Large intestine (tissue), 3 donors: ENCODE measurements around the gene LHX3. TPM values are rescaled to one million over a fixed set of nuclear protein-coding genes. Genes with fewer than 3 reads are reported as not detected.

ENCODE experiments used
- DNase-seq, 2 donors: peaks; one replicate each; pipeline versions ENCODE4 v3.0.0 to v3.0.0-alpha.2; 2013
- H3K27ac ChIP-seq: one replicate; pipeline ENCODE4 v1.5.1; 2013; ENCODE audit warnings: low read length
- H3K27me3 ChIP-seq: 2 replicates; pipeline ENCODE4 v1.6.1; 2013; ENCODE audit warnings: low read length; ENCODE audit not compliant: control insufficient read depth, insufficient read depth
- H3K36me3 ChIP-seq: 2 replicates; pipeline ENCODE4 v1.6.1; 2013; ENCODE audit warnings: low read length; ENCODE audit not compliant: control insufficient read depth, insufficient read depth
- H3K4me1 ChIP-seq: one replicate; pipeline ENCODE4 v1.6.1; 2013; ENCODE audit warnings: low read length; ENCODE audit not compliant: control insufficient read depth, insufficient read depth
- H3K4me3 ChIP-seq: one replicate; pipeline ENCODE4 v1.5.1; 2013; ENCODE audit warnings: low read length
- H3K9me3 ChIP-seq: one replicate; pipeline ENCODE4 v1.6.1; 2013; ENCODE audit warnings: mild to moderate bottlenecking, low read depth, low read length, moderate library complexity; ENCODE audit not compliant: control insufficient read depth
- WGBS: methylation state at CpG from one replicate; pipeline ENCODE4 v1.1.5; 2013; ENCODE audit warnings: low lambda C conversion rate; ENCODE audit not compliant: insufficient coverage; 5-methylcytosine and 5-hydroxymethylcytosine counted together
- polyA plus RNA-seq: library from polyadenylated mRNA; unstranded; fragments of 120-200 nt; gene quantifications from one replicate; pipeline ENCODE4 v1.2.1, GENCODE V29; 2013

LHX3 gene
- polyA plus RNA-seq, 1 donor, result not detected

- Histone ChIP-seq H3K27ac (no peak overlapping the region), H3K27me3 (peaks cover 21% of the 10 kb centered on the region)
- no CpG with 5 or more reads among the region's 19 CpGs for WGBS
Observed at GRCh38 chr9:136185066-136185465, 19.9 kb downstream of the LHX3 start.

GRCh38 chr9:136182850-136183422 lies 22.0 kb downstream of the LHX3 start:
- Histone ChIP-seq H3K36me3 (no peaks in the 10 kb centered on the region), H3K9me3 (no peaks in the 10 kb centered on the region)
- no CpG with 5 or more reads among the region's 18 CpGs for WGBS

More at GRCh38 chr9:136185066-136185465, 19.9 kb downstream of the LHX3 start:
- Histone ChIP-seq H3K9me3 (no peaks in the 10 kb centered on the region), H3K36me3 (no peaks in the 10 kb centered on the region), H3K4me3 (no peak overlapping the region), H3K4me1 (peaks cover 12% of the 10 kb centered on the region)
- no peak for DNase-seq

DNA sequence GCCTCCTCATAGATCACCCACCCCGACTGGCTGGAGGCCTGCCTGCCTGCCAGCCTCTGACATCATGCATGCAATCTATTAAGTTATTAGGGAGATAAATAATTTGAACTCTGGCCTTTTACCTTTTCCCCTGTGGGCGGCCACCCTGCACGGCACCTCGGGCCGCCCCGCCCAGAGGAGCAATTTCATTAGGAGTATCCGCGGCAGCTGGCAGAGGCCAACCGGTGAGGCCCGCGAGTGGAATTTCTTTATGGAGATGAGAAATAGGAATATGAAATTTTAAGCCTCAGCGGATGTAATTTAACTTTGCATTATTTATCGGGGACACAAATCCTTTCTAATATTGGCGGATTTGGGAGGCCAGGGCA lies 22.5 kb downstream of the LHX3 start:
- no CpG with 5 or more reads among the region's 14 CpGs for WGBS
- H3K9me3 ChIP-seq, result no peaks in the 10 kb centered on the region
- H3K4me1 ChIP-seq, result peaks cover 11% of the 10 kb centered on the region
- no peak overlapping the region for H3K4me3 ChIP-seq
- DNase-seq, result peak in 1 of 2 donors; percentile 30
- no peaks in the 10 kb centered on the region for H3K36me3 ChIP-seq
- H3K27me3 ChIP-seq, result peaks cover 1% of the 10 kb centered on the region
- H3K27ac ChIP-seq, result no peak overlapping the region

More at GRCh38 chr9:136182850-136183422, 22.0 kb downstream of the LHX3 start:
- H3K27ac ChIP-seq, result no peak overlapping the region
- peaks cover 11% of the 10 kb centered on the region for H3K4me1 ChIP-seq
- DNase-seq, result no peak
- H3K4me3 ChIP-seq, result no peak overlapping the region
- peaks cover 7% of the 10 kb centered on the region for H3K27me3 ChIP-seq

- no peaks in the 10 kb centered on the region for H3K27me3 ChIP-seq
Observed at GRCh38 chr9:136181784-136182419, 23.0 kb downstream of the LHX3 start.

GRCh38 chr9:136180586-136180985 lies 24.3 kb downstream of the LHX3 start:
- DNase-seq, result no peak
- Histone ChIP-seq H3K4me3 (no peak overlapping the region), H3K36me3 (no peaks in the 10 kb centered on the region), H3K9me3 (no peaks in the 10 kb centered on the region), H3K27ac (no peak overlapping the region), H3K27me3 (no peaks in the 10 kb centered on the region), H3K4me1 (peaks cover 11% of the 10 kb centered on the region)
- no CpG with 5 or more reads among the region's 11 CpGs for WGBS

More at GRCh38 chr9:136181784-136182419, 23.0 kb downstream of the LHX3 start:
- no CpG with 5 or more reads among the region's 8 CpGs for WGBS
- Histone ChIP-seq H3K36me3 (no peaks in the 10 kb centered on the region), H3K4me3 (no peak overlapping the region), H3K27ac (no peak overlapping the region), H3K4me1 (peaks cover 11% of the 10 kb centered on the region), H3K9me3 (no peaks in the 10 kb centered on the region)
- DNase-seq, result peak in 1 of 2 donors; percentile 17

DNA sequence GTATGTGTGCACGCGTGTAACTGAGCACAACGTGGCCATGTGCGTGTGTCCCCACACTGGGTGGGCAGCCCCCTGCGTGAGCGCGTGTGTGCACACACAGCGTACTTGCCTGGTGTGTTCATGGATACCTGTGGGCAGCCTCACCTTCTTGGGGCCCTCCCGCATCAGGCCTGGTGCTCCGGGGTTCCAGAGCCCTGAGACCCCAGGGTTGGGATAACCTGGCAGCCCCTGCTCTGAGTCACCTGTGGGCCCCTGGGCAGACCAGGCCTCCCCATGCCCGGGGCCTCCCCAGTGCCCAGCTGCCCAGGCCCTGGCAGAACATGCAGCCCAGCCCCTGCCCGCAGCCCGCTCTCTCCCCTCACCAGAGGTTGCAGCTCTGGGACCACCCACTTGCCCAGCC lies 25.2 kb downstream of the LHX3 start:
- Histone ChIP-seq H3K27me3 (no peaks in the 10 kb centered on the region), H3K36me3 (no peaks in the 10 kb centered on the region), H3K4me1 (peaks cover 11% of the 10 kb centered on the region), H3K27ac (no peak overlapping the region), H3K9me3 (no peaks in the 10 kb centered on the region), H3K4me3 (no peak overlapping the region)
- DNase-seq, result no peak
- WGBS, result no CpG with 5 or more reads among the region's 13 CpGs

- no peak overlapping the region for H3K27ac ChIP-seq
- H3K27me3 ChIP-seq, result no peaks in the 10 kb centered on the region
- WGBS, result 14% methylated on average over 1 of the region's 12 CpGs
Observed at GRCh38 chr9:136179101-136179616, 25.8 kb downstream of the LHX3 start.

DNA sequence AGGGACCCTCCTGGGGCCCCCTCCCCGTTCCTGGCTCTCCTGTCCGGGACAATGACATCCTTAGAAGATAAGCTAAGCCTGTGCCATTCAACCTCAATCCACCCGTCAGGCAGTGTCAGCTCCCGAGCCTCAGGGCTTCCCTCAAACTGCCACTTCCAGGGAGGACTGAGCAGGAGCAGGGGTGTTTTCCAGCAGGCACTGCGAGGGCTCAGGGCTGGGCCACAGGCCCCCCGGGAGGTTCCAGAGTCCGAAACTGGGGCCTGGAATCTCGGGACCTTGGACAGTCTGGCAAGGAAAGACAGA lies 26.2 kb downstream of the LHX3 start:
- H3K4me3 ChIP-seq, result no peak overlapping the region
- WGBS, result no CpG with 5 or more reads among the region's 8 CpGs
- H3K27me3 ChIP-seq, result no peaks in the 10 kb centered on the region

More at GRCh38 chr9:136179101-136179616, 25.8 kb downstream of the LHX3 start:
- peak in 1 of 2 donors; percentile 15 for DNase-seq
- Histone ChIP-seq H3K36me3 (no peaks in the 10 kb centered on the region), H3K4me1 (peaks cover 11% of the 10 kb centered on the region), H3K4me3 (no peak overlapping the region), H3K9me3 (no peaks in the 10 kb centered on the region)

GRCh38 chr9:136178061-136178772 lies 26.7 kb downstream of the LHX3 start:
- Histone ChIP-seq H3K27me3 (no peaks in the 10 kb centered on the region), H3K4me3 (no peak overlapping the region), H3K4me1 (peaks cover 11% of the 10 kb centered on the region), H3K36me3 (no peaks in the 10 kb centered on the region), H3K9me3 (no peaks in the 10 kb centered on the region), H3K27ac (no peak overlapping the region)
- DNase-seq, result no peak
- no CpG with 5 or more reads among the region's 21 CpGs for WGBS

More for the DNA sequence above, 26.2 kb downstream of the LHX3 start:
- Histone ChIP-seq H3K27ac (no peak overlapping the region), H3K9me3 (no peaks in the 10 kb centered on the region), H3K4me1 (peaks cover 11% of the 10 kb centered on the region), H3K36me3 (no peaks in the 10 kb centered on the region)
- peak in 1 of 2 donors; percentile 27 for DNase-seq

GRCh38 chr9:136177224-136177623 lies 27.7 kb downstream of the LHX3 start:
- Histone ChIP-seq H3K27ac (no peak overlapping the region), H3K36me3 (no peaks in the 10 kb centered on the region), H3K9me3 (no peaks in the 10 kb centered on the region), H3K4me3 (no peak overlapping the region), H3K27me3 (no peaks in the 10 kb centered on the region), H3K4me1 (peaks cover 7% of the 10 kb centered on the region)
- no peak for DNase-seq
- no CpG with 5 or more reads among the region's 14 CpGs for WGBS
